Activated gamma-delta T cell treated with anti-CD3 and anti-CD28 coated beads, Interleukin-2, amount 50 U/mL, for 16 hours (primary cell): ENCODE measurements around the gene SLFNL1.

ENCODE experiments used
- DNase-seq: peaks from one replicate; pipeline ENCODE4 v3.0.0-alpha.2; 2020; ENCODE audit warnings: low read depth

Gene SLFNL1

GRCh38 chr1:41021526-41022308, at the start of gene SLFNL1:
Gene SLFNL1 (minus strand): TSS chr1:41021725. CDS start chr1:41020660, 1,065 bp downstream.
- DNase-seq = no peak

- DNase-seq = no peak
These were observed 35.4 kb upstream of the SLFNL1 start for GRCh38 chr1:41056907-41057306.

GRCh38 chr1:41053316-41053715, 31.8 kb upstream of the SLFNL1 start:
- no peak for DNase-seq

GRCh38 chr1:41051022-41051421, 29.5 kb upstream of the SLFNL1 start:
- no peak for DNase-seq

- DNase-seq = no peak
These were observed 27.0 kb upstream of the SLFNL1 start for GRCh38 chr1:41048540-41048939.

GRCh38 chr1:41046347-41046775, 24.8 kb upstream of the SLFNL1 start:
- no peak for DNase-seq

GRCh38 chr1:41045740-41046139, 24.2 kb upstream of the SLFNL1 start:
- DNase-seq = no peak

GRCh38 chr1:41044187-41044586, 22.7 kb upstream of the SLFNL1 start:
- DNase-seq = no peak

GRCh38 chr1:41041614-41042270, 20.2 kb upstream of the SLFNL1 start:
- no peak for DNase-seq

GRCh38 chr1:41038110-41038509, 16.6 kb upstream of the SLFNL1 start:
- DNase-seq = no peak

- no peak for DNase-seq
These were observed 15.8 kb upstream of the SLFNL1 start for GRCh38 chr1:41037116-41037903.

GRCh38 chr1:41033272-41033671, 11.7 kb upstream of the SLFNL1 start:
- no peak for DNase-seq

GRCh38 chr1:41032147-41032546, 10.6 kb upstream of the SLFNL1 start:
- no peak for DNase-seq

GRCh38 chr1:41030872-41031616, 9.5 kb upstream of the SLFNL1 start:
- no peak for DNase-seq

GRCh38 chr1:41028034-41028642, 6.6 kb upstream of the SLFNL1 start:
- DNase-seq = no peak

- DNase-seq = no peak
These were observed 4.7 kb upstream of the SLFNL1 start for GRCh38 chr1:41025979-41026819.

- no peak for DNase-seq
These were observed 3.4 kb upstream of the SLFNL1 start for GRCh38 chr1:41024953-41025352.

GRCh38 chr1:41023279-41023990, 1.9 kb upstream of the SLFNL1 start:
- DNase-seq = no peak

GRCh38 chr1:41022424-41022823, 899 bp upstream of the SLFNL1 start:
- no peak for DNase-seq

- DNase-seq = no peak
These were observed 871 bp downstream of the SLFNL1 start for GRCh38 chr1:41020654-41021053.
